HG03354 (cell line): Measurements from ENCODE around the gene FFAR3.

Source experiments
- ATAC-seq: cut with Tn5 transposase; IDR thresholded peaks from one replicate; pipeline ENCODE4 v1.9.1; 2021; ENCODE audit warnings: mild to moderate bottlenecking; ENCODE audit not compliant: unreplicated experiment, poor library complexity, severe bottlenecking

The FFAR3 gene

GRCh38 chr19:35357867-35358573 is at the start of gene FFAR3:
Gene FFAR3 (plus strand): TSS chr19:35358460. CDS start chr19:35358891, 431 bp downstream.
- ATAC-seq, result no peak

DNA sequence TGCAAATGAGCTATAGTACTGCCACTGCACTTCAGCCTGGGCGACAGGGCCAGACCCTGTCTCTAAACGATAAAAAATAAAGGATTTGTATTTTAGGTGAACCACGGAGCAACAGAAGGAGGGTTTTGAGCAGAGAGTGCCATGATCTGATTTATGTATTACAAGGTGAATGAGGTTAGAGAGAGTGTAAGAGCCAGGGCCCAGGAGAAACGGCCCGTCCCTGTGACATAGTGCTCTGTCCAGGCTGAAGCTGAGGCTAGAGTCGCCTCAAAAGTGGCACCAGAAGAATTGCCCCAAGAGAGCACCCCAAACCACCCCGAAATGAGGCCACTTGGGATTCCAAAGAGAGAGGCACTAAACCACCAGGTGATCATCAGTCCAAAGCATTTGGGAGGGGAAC is 49.4 kb upstream of the FFAR3 start:
- no peak for ATAC-seq

DNA sequence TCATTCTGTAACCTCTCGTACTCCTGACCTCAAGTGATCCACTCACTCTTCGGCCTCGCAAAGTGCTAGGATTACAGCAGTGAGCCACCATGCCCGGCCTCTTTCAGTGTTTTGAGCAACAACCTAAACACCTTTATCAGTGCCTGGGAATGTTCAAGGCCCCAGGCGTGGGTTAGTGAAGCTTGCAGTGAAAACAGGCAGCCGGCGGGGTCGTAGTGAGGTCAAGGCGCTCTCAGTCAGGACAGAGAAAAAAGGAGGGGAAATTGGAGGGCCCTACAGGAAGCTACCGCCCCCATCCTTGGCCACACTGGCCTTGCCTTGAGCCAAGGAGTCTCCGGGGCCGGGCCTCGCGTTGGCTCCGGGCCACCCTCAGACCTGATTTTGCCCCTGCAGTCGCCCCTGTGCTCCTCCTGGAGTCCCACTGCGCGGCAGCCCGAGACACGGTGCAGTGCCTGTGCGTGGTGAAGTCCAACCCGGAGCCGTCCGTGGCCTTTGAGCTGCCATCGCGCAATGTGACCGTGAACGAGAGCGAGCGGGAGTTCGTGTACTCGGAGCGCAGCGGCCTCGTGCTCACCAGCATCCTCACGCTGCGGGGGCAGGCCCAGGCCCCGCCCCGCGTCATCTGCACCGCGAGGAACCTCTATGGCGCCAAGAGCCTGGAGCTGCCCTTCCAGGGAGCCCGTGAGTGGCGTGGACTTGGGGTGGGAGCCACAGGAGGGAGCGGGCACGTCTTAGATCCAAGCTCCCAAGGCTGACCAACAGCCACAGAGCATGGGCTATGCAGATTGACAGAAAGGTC is 48.6 kb upstream of the FFAR3 start:
- no peak for ATAC-seq

GRCh38 chr19:35310331-35310730 is 47.9 kb upstream of the FFAR3 start:
- no peak for ATAC-seq

- ATAC-seq, result no peak
Measured at GRCh38 chr19:35310811-35311465, 47.3 kb upstream of the FFAR3 start.

- ATAC-seq, result no peak
Measured at GRCh38 chr19:35311901-35312665, 46.2 kb upstream of the FFAR3 start.

DNA sequence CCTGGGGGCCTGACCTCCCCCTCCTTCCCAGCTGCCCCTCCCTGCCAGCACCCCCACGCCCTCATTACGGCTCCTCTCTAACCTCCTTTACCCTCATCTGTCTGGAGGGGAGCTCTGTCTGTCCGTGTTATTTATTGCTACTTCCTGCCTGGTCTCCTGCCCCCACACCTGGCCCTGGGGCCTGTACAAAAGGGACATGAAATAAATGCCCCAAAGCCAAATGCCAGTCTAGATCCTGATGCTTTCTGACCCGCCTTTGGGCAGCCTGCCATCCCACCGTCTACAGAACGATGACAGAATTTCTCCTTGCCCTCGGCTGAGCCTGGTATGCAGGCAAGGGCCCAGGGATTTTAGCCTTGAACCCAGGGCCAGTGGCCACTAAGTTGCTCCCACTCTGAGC is 44.7 kb upstream of the FFAR3 start:
- no peak for ATAC-seq

DNA sequence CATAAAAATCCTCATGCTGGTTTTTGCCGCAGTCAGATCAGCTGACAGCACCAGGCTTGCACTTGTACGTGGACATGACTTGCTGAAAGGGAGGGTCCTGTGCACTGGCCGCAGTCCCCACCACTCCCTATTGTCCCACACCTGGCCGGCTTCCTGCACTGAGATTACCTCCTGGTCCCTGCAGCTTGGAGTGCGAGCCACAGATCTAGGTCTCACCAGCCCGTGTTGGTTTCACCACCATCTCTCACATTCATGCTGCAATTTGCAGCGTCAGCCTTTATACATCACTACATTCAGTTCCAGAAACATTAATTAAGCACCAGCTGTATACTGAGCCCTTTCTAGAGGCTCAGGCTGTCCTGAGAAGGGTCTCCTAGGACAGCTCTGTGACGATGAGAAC is 44.2 kb upstream of the FFAR3 start:
- no peak for ATAC-seq

DNA sequence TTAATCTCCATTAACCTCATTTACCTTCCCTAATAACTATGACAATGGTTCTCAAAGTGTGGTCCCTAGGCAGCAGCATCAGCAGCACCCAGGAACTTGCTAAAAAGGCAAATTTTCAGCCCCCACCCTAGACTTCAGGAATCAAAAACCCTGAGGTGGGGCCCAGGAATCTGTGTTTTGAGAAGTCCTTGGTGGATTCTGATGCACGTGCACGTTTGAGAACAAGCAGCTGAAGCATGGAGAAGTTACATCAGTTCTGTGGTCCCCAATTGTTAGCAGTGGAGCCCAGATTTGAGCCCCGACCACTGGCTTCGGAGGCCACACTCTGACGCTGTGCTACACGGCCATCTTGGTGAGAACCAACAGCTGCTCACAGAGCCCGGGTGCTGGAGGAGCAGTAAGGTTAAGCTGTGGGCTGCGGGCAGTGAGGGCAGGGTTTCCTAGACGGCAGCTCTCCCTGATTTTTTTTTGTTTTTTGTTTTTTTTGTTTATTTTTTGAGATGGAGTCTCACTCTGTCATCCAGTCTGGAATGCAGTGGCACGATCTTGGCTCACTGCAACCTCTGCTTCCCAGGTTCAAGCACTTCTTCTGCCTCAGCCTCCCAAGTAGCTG is 43.3 kb upstream of the FFAR3 start:
- no peak for ATAC-seq

GRCh38 chr19:35315883-35316282 is 42.4 kb upstream of the FFAR3 start:
- ATAC-seq, result no peak

DNA sequence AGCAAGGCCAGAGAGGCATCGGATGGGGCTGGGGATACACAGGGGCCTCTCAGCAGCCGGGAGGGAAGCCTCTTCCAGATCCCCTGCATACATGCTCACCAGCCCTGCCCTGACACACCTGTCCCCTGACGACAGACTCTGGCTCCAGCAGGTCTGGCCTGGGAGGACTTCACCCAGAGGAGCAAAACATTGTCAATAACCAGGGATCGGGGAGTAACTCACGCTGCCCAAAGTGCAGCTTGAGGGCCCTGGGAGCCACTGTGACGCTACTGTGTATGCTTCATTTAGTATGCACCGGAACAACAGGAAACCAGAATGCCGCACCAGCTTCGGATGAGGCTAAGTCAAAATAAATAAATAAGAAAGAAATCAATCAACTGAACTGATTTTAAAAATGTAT is 41.7 kb upstream of the FFAR3 start:
- no peak for ATAC-seq

DNA sequence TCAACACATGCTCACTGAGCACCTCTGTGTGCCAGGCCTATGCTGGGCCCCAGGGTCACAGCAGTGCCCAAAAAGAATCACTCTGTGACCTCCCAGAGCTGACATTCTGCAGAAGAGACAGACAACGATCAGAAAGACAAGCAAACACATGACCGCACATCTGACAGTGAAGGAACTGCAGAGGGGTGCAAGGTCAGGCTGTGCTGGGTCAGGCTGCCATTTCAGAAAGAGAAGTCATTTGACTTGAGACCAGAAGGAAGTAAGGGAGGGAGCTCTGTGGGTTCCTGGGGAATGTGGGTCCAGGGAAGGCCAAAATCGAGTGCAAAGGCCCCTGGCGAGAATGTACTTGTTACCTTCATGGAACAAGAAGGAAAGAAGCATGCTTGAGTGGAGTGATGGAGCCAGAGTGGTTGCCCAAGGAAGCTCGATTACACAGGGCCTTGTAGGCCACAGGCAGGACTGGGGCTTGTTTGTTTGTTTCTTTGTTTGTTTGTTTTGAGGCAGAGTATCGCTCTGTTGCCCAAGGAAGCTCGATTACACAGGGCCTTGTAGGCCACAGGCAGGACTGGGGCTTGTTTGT is 40.7 kb upstream of the FFAR3 start:
- no peak for ATAC-seq

- ATAC-seq, result no peak
Measured at GRCh38 chr19:35318679-35319448, 39.4 kb upstream of the FFAR3 start.

DNA sequence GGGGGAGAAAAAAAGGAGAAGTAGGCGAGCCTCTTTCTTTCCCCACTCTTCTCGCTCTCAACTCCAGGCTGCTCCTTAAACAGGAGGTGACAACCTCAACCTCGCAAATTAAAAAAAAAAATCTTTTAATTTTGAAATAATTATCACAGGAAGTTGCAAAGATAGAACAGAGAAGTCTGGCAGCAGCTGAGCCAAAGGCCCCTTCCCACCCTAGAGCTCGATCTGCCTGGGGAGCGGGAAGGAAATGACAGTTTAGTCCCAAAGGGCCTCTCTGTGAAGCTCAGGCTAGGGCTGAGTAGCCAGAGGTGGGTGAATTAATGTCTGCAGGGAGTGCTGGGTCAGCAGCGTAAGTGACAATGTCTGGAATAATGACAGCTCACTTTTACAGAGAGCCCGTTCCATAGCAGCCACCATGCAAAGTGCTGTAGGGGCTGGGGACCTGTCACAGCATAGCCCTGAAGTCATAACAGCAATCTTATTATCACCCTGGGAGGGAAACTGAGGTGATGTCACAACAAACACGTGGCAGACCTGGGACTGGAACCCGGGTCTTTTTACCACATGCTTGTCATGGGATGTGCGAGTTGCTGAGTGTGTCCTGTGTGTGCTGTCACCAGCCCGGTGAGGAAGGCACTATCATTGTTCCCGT is 38.1 kb upstream of the FFAR3 start:
- ATAC-seq, result no peak

DNA sequence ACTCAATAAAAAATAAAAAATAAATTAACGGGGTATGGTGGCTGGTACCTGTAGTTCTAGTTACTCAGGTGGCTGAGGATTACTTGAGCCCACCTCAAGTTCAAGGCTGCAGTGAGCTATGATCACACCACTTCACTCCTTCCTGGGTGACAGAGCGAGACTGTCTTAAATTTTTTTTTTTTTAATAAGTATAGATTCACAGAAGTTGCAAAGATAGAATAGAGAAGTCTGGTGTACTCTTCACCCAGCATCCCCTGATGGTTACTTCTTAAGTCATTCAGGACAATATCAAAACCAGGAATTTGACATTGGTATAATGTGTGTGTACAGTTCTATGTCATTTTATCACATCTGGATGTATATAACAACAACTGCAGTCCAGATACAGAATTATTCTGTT is 37.0 kb upstream of the FFAR3 start:
- no peak for ATAC-seq

GRCh38 chr19:35322014-35322413 is 36.2 kb upstream of the FFAR3 start:
- ATAC-seq, result no peak

- no peak for ATAC-seq
Measured at GRCh38 chr19:35327642-35328041, 30.6 kb upstream of the FFAR3 start.

DNA sequence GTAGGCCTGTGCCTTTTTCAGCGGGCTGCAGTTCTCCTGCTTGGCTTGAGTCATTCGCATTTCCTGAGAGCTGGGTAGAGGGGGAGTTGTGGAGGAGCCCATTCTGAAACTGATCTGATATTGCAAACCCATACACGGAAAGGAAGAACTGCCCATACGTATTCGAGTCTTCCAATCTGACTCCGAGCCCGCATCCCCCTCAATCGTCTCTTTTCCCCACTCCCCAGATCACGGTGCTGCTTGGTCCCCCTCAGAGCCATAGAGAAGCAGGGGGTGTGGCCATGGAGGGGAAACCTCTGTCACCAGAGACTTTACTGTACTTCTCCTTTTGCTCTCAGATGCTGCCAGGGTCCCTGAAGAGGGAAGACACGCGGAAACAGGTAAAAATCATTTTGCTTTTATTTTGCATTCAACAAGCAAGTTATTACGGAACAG is 29.4 kb upstream of the FFAR3 start, which contains the start of gene CD22:
Gene CD22 (plus strand): TSS at position 337 of the 435 bp plus-strand sequence. CDS start 2,854 bp downstream, outside the sequence.
- peak; percentile 34 for ATAC-seq
